Measurements from ENCODE around the gene BCL7A. TPM values are rescaled to one million over a fixed set of nuclear protein-coding genes. Genes with fewer than 3 reads are reported as not detected.
A peak's percentile ranks its signal among the peaks of the same experiment; 100 is the strongest.
"Not testable (repeated sequence)": the region's sequence is repeated elsewhere in the genome, so short reads cannot be mapped to it uniquely, and the experiment has no call there.

Gene BCL7A
- total and polyA plus RNA-seq, 2 experiments from 2014 or later, result 9.6 to 14.9 TPM

GRCh38 chr12:122052285-122052684 is 30.6 kb downstream of the BCL7A start:
- no peaks in the 10 kb centered on the region for H3K27me3 ChIP-seq
- no peak overlapping the region for H2AFZ ChIP-seq
- no peaks in the 10 kb centered on the region for H4K20me1 ChIP-seq (ENCODE audit: insufficient read depth, poor library complexity, severe bottlenecking)
- H3K36me3 ChIP-seq (replicated peaks; ENCODE audit: insufficient read depth, low read depth), result no peaks in the 10 kb centered on the region
- no peaks in the 10 kb centered on the region for H3K79me2 ChIP-seq
- no peak overlapping the region for H3K4me2 ChIP-seq
- H3K9me2 ChIP-seq (replicated peaks; ENCODE audit: insufficient read depth), result no peaks in the 10 kb centered on the region
- WGBS (ENCODE audit: low lambda C conversion rate, missing lambda C conversion rate), result 96% methylated on average over 2 of the region's 2 CpGs
- H3K4me1 ChIP-seq (ENCODE audit: insufficient read depth), result peaks cover 11% of the 10 kb centered on the region
- H3K27ac ChIP-seq, result no peak overlapping the region
- no peak for DNase-seq (ENCODE audit: low spot score)
- H3K4me3 ChIP-seq, result no peak overlapping the region
- H3K9me3 ChIP-seq (ENCODE audit: low read depth), result no peaks in the 10 kb centered on the region
- TF ChIP-seq EZH2 (IDR thresholded peaks at IDR 0.05; ENCODE audit: borderline replicate concordance) (no peak), EZH2phosphoT487 (IDR thresholded peaks at IDR 0.05; ENCODE audit: low read depth, severe bottlenecking, unreplicated experiment) (no peak)
- TF ChIP-seq, protein P1, sequence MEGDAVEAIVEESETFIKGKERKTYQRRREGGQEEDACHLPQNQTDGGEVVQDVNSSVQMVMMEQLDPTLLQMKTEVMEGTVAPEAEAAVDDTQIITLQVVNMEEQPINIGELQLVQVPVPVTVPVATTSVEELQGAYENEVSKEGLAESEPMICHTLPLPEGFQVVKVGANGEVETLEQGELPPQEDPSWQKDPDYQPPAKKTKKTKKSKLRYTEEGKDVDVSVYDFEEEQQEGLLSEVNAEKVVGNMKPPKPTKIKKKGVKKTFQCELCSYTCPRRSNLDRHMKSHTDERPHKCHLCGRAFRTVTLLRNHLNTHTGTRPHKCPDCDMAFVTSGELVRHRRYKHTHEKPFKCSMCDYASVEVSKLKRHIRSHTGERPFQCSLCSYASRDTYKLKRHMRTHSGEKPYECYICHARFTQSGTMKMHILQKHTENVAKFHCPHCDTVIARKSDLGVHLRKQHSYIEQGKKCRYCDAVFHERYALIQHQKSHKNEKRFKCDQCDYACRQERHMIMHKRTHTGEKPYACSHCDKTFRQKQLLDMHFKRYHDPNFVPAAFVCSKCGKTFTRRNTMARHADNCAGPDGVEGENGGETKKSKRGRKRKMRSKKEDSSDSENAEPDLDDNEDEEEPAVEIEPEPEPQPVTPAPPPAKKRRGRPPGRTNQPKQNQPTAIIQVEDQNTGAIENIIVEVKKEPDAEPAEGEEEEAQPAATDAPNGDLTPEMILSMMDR (IDR thresholded peaks at IDR 0.05; ENCODE audit: poor library complexity), result no peak

GRCh38 chr12:122054842-122055520 is 33.3 kb downstream of the BCL7A start:
- peak; percentile 26 for DNase-seq (ENCODE audit: low spot score)
- Histone ChIP-seq H3K27ac (no peak overlapping the region), H3K36me3 (replicated peaks; ENCODE audit: insufficient read depth, low read depth) (no peaks in the 10 kb centered on the region), H2AFZ (no peak overlapping the region), H3K9me2 (replicated peaks; ENCODE audit: insufficient read depth) (no peaks in the 10 kb centered on the region), H4K20me1 (ENCODE audit: insufficient read depth, poor library complexity, severe bottlenecking) (no peaks in the 10 kb centered on the region), H3K79me2 (no peaks in the 10 kb centered on the region), H3K4me1 (ENCODE audit: insufficient read depth) (peaks cover 11% of the 10 kb centered on the region), H3K4me3 (no peak overlapping the region), H3K4me2 (no peak overlapping the region), H3K27me3 (no peaks in the 10 kb centered on the region), H3K9me3 (ENCODE audit: low read depth) (no peaks in the 10 kb centered on the region)
- WGBS (ENCODE audit: low lambda C conversion rate, missing lambda C conversion rate), result 92% methylated on average over 27 of the region's 27 CpGs
- TF ChIP-seq EZH2phosphoT487 (IDR thresholded peaks at IDR 0.05; ENCODE audit: low read depth, severe bottlenecking, unreplicated experiment) (no peak), EZH2 (IDR thresholded peaks at IDR 0.05; ENCODE audit: borderline replicate concordance) (no peak)
- TF ChIP-seq, protein P1 (IDR thresholded peaks at IDR 0.05; ENCODE audit: poor library complexity), result no peak

GRCh38 chr12:122056406-122056805 is 34.7 kb downstream of the BCL7A start:
- H2AFZ ChIP-seq; H3K27ac ChIP-seq; DNase-seq (ENCODE audit: low spot score); H3K4me1 ChIP-seq (ENCODE audit: insufficient read depth); H3K9me3 ChIP-seq (ENCODE audit: low read depth); H4K20me1 ChIP-seq (ENCODE audit: insufficient read depth, poor library complexity, severe bottlenecking); H3K36me3 ChIP-seq (replicated peaks; ENCODE audit: insufficient read depth, low read depth); H3K27me3 ChIP-seq; H3K4me3 ChIP-seq; H3K9me2 ChIP-seq (replicated peaks; ENCODE audit: insufficient read depth); H3K79me2 ChIP-seq; H3K4me2 ChIP-seq: not testable (repeated sequence)
- 97% methylated on average over 7 of the region's 7 CpGs for WGBS (ENCODE audit: low lambda C conversion rate, missing lambda C conversion rate)

GRCh38 chr12:122057007-122057735 is 35.5 kb downstream of the BCL7A start:
- Histone ChIP-seq H3K27ac (no peak overlapping the region), H3K4me1 (ENCODE audit: insufficient read depth) (peaks cover 8% of the 10 kb centered on the region)
- no peak for TF ChIP-seq EZH2phosphoT487 (IDR thresholded peaks at IDR 0.05; ENCODE audit: low read depth, severe bottlenecking, unreplicated experiment)
- no peak for TF ChIP-seq EZH2 (IDR thresholded peaks at IDR 0.05; ENCODE audit: borderline replicate concordance)
- TF ChIP-seq, protein P1 (IDR thresholded peaks at IDR 0.05; ENCODE audit: poor library complexity), result no peak

More at GRCh38 chr12:122057007-122057735, 35.5 kb downstream of the BCL7A start:
- H3K79me2 ChIP-seq, result no peaks in the 10 kb centered on the region
- no peaks in the 10 kb centered on the region for H3K36me3 ChIP-seq (replicated peaks; ENCODE audit: insufficient read depth, low read depth)
- no peaks in the 10 kb centered on the region for H3K9me3 ChIP-seq (ENCODE audit: low read depth)
- no peaks in the 10 kb centered on the region for H3K27me3 ChIP-seq
- WGBS (ENCODE audit: low lambda C conversion rate, missing lambda C conversion rate), result 94% methylated on average over 11 of the region's 11 CpGs
- no peaks in the 10 kb centered on the region for H3K9me2 ChIP-seq (replicated peaks; ENCODE audit: insufficient read depth)
- H3K4me3 ChIP-seq, result no peak overlapping the region
- H3K4me2 ChIP-seq, result no peak overlapping the region
- DNase-seq (ENCODE audit: low spot score), result no peak
- H4K20me1 ChIP-seq (ENCODE audit: insufficient read depth, poor library complexity, severe bottlenecking), result no peaks in the 10 kb centered on the region
- H2AFZ ChIP-seq, result no peak overlapping the region

Measured in hepatocyte (in vitro differentiated cells).